ENCODE data around the gene MRPL49.
"Not testable (repeated sequence)": the region's sequence is repeated elsewhere in the genome, so short reads cannot be mapped to it uniquely, and the experiment has no call there.

MRPL49 gene

GRCh38 chr11:65136515-65137096 is 14.5 kb downstream of the MRPL49 start:
- H3K27ac ChIP-seq: no peak overlapping the region
- DNase-seq (ENCODE audit: low spot score): no peak
- no peak for TF ChIP-seq CTCF (IDR thresholded peaks at IDR 0.05)
- H3K4me3 ChIP-seq: no peak overlapping the region

GRCh38 chr11:65141896-65142494 is 19.9 kb downstream of the MRPL49 start:
- DNase-seq (ENCODE audit: low spot score): no peak
- TF ChIP-seq CTCF (IDR thresholded peaks at IDR 0.05): no peak
- Histone ChIP-seq H3K27ac (no peak overlapping the region), H3K4me3 (no peak overlapping the region)

GRCh38 chr11:65147352-65148075 is 25.4 kb downstream of the MRPL49 start:
- DNase-seq (ENCODE audit: low spot score): no peak
- no peak for TF ChIP-seq CTCF (IDR thresholded peaks at IDR 0.05)
- Histone ChIP-seq H3K27ac (no peak overlapping the region), H3K4me3 (no peak overlapping the region)

GRCh38 chr11:65148657-65149056 is 26.5 kb downstream of the MRPL49 start:
- TF ChIP-seq CTCF (IDR thresholded peaks at IDR 0.05): no peak
- H3K27ac ChIP-seq: no peak overlapping the region
- DNase-seq (ENCODE audit: low spot score): no peak
- H3K4me3 ChIP-seq: no peak overlapping the region

GRCh38 chr11:65150131-65150508 is 28.0 kb downstream of the MRPL49 start:
- H3K4me3 ChIP-seq; DNase-seq (ENCODE audit: low spot score): not testable (repeated sequence)
- peak overlapping the region in 1 of 2 donors; percentile 29 for H3K27ac ChIP-seq

- TF ChIP-seq CTCF (IDR thresholded peaks at IDR 0.05): no peak
- H3K27ac ChIP-seq: peak overlapping the region; percentile 29 to 75
- DNase-seq (ENCODE audit: low spot score): peak; percentile 83
- no peak overlapping the region for H3K4me3 ChIP-seq
These were observed 28.6 kb downstream of the MRPL49 start for GRCh38 chr11:65150509-65151299.

- H3K4me3 ChIP-seq: no peak overlapping the region
- no peak for DNase-seq (ENCODE audit: low spot score)
- TF ChIP-seq CTCF (IDR thresholded peaks at IDR 0.05): no peak
- H3K27ac ChIP-seq: peak overlapping the region; percentile 29 to 75
These were observed 29.3 kb downstream of the MRPL49 start for GRCh38 chr11:65151331-65151899.
